ENCODE measurements around the gene ODR4. TPM values are rescaled to one million over a fixed set of nuclear protein-coding genes. Genes with fewer than 3 reads are reported as not detected.

The ODR4 gene
- total RNA-seq, 1 experiment from 2014 or later = 16.6 TPM

Other genes with a start within 250 kb of the ODR4 start
- gene PRG4, start 79.6 kb upstream of the ODR4 start, total RNA-seq (2021; ENCODE audit: unreplicated experiment) = 0.23 TPM
- 115 TPM for gene TPR, start 585 bp upstream of the ODR4 start, total RNA-seq (2021; ENCODE audit: unreplicated experiment)
- gene PDC, start 85.3 kb downstream of the ODR4 start, total RNA-seq (2021; ENCODE audit: unreplicated experiment) = not detected